ENCODE data around the gene COX20.
A peak's percentile ranks its signal among the peaks of the same experiment; 100 is the strongest.
"Not testable (repeated sequence)": the region's sequence is repeated elsewhere in the genome, so short reads cannot be mapped to it uniquely, and the experiment has no call there.

The COX20 gene

GRCh38 chr1:244826712-244827111 is 8.7 kb upstream of the COX20 start:
- no peak for DNase-seq

- no peak for DNase-seq
These were observed 4.8 kb upstream of the COX20 start for GRCh38 chr1:244830639-244831038.

GRCh38 chr1:244833260-244833659 is 2.2 kb upstream of the COX20 start:
- DNase-seq: not testable (repeated sequence)

- peak; percentile 63 to 66 for DNase-seq
These were observed 1.5 kb upstream of the COX20 start for GRCh38 chr1:244833734-244834542.

GRCh38 chr1:244834543-244835275 is 749 bp upstream of the COX20 start:
- DNase-seq: peak; percentile 92 to 94

- DNase-seq: peak in 1 of 2 experiments; percentile 48
These were observed 670 bp downstream of the COX20 start for GRCh38 chr1:244836135-244836521.

GRCh38 chr1:244836584-244836983 is 1.1 kb downstream of the COX20 start:
- DNase-seq: no peak

- no peak for DNase-seq
These were observed 2.3 kb downstream of the COX20 start for GRCh38 chr1:244837597-244838258.

- DNase-seq: no peak
These were observed 4.2 kb downstream of the COX20 start for GRCh38 chr1:244839656-244840055.

- no peak for DNase-seq
These were observed 4.8 kb downstream of the COX20 start for GRCh38 chr1:244840219-244840794.

GRCh38 chr1:244841273-244841927 is 5.9 kb downstream of the COX20 start:
- DNase-seq: no peak

- DNase-seq: no peak
These were observed 7.9 kb downstream of the COX20 start for GRCh38 chr1:244843148-244843978.

GRCh38 chr1:244844155-244845121 is 9.0 kb downstream of the COX20 start:
- DNase-seq: no peak

GRCh38 chr1:244846653-244847052 is 11.2 kb downstream of the COX20 start:
- DNase-seq: no peak

GRCh38 chr1:244849189-244849866 is 13.9 kb downstream of the COX20 start:
- DNase-seq: no peak

GRCh38 chr1:244850099-244850852 is 14.8 kb downstream of the COX20 start:
- DNase-seq: no peak

- DNase-seq: no peak
These were observed 15.4 kb downstream of the COX20 start for GRCh38 chr1:244850896-244851295.

GRCh38 chr1:244851546-244852231 is 16.2 kb downstream of the COX20 start:
- no peak for DNase-seq

- no peak for DNase-seq
These were observed 17.2 kb downstream of the COX20 start for GRCh38 chr1:244852694-244853093.

Data from activated T-cell treated with anti-CD3 and anti-CD28 coated beads, Interleukin-2, amount 50 U/mL, for 48 hours (primary cell).